ENCODE measurements around the gene ICAM4. TPM values are rescaled to one million over a fixed set of nuclear protein-coding genes. Genes with fewer than 3 reads are reported as not detected.
A peak's percentile ranks its signal among the peaks of the same experiment; 100 is the strongest.

ICAM4 gene
- total RNA-seq, 2 experiments from 2014 or later, result 0.52 to 0.70 TPM

- ChIA-PET POLR2A (interaction anchor here (1.3 to 5.0 kb wide), 4 partner anchors 22 to 97 kb away, joined by 3 to 39 read pairs (median 6); partner anchors contain the start of genes ICAM1 and RAVER1), CTCF (interaction anchor here (0.8 to 2.4 kb wide), 4 partner anchors 22 to 99 kb away, joined by 3 to 9 read pairs (median 4); partner anchors contain the start of gene ICAM1)
- no peaks in the 10 kb centered on the region for H3K36me3 Mint-ChIP-seq (ENCODE audit: low read depth)
- peak overlapping the region; percentile 40 for H3K27ac Mint-ChIP-seq
- Histone ChIP-seq H3K27ac (ENCODE audit: low read depth in 1 of 2, low read length in 2 of 2) (no peak overlapping the region), H3K4me3 (ENCODE audit: low read length) (peak overlapping the region; percentile 48), H3K27me3 (ENCODE audit: control insufficient read depth in 1 of 2, insufficient read depth in 2 of 2, low read length in 2 of 2) (peaks cover 82 to 85% of the 10 kb centered on the region in 2 experiments), H3K36me3 (ENCODE audit: insufficient read depth, low read length) (no peaks in the 10 kb centered on the region), H3K9me3 (ENCODE audit: control insufficient read depth in 1 of 2, insufficient read depth in 1 of 2, low read length in 2 of 2) (peaks cover 0 to 66% of the 10 kb centered on the region in 2 experiments), H3K4me1 (ENCODE audit: insufficient read depth, low read length) (peaks cover 88% of the 10 kb centered on the region)
- no peaks in the 10 kb centered on the region for H3K9me3 Mint-ChIP-seq
- no peak for TF ChIP-seq CTCF (IDR thresholded peaks at IDR 0.05)
- ATAC-seq (ENCODE audit: poor library complexity) (peak; percentile 45), DNase-seq (peak in 12 of 14 experiments; percentile 38 to 79 (median 58))
- peaks cover 62% of the 10 kb centered on the region for H3K4me1 Mint-ChIP-seq (ENCODE audit: low read depth)
- peak overlapping the region; percentile 82 for H3K4me3 Mint-ChIP-seq
- H3K27me3 Mint-ChIP-seq, result peaks cover 88% of the 10 kb centered on the region
- intact Hi-C loops (cut with DNase I, micrococcal nuclease), result no loop called here
Measured at GRCh38 chr19:10292206-10292788, 5.5 kb downstream of the ICAM4 start.

- no peak for TF ChIP-seq CTCF (IDR thresholded peaks at IDR 0.05)
- POLR2A ChIA-PET, result interaction anchor here (5.0 kb wide), 1 partner anchor 22 kb away, joined by 39 read pairs; the partner anchor contains the start of gene ICAM1
- peak in 2 of 14 experiments; percentile 43 to 57 for DNase-seq
- peaks cover 81% of the 10 kb centered on the region for H3K4me1 ChIP-seq (ENCODE audit: insufficient read depth, low read length)
- H3K36me3 ChIP-seq (ENCODE audit: insufficient read depth, low read length), result no peaks in the 10 kb centered on the region
- no peak for ATAC-seq (ENCODE audit: poor library complexity)
- Mint-ChIP-seq H3K27ac (no peak overlapping the region), H3K9me3 (no peaks in the 10 kb centered on the region), H3K27me3 (peaks cover 80% of the 10 kb centered on the region), H3K4me1 (ENCODE audit: low read depth) (peaks cover 55% of the 10 kb centered on the region), H3K4me3 (peak overlapping the region; percentile 69), H3K36me3 (ENCODE audit: low read depth) (no peaks in the 10 kb centered on the region)
- peak overlapping the region; percentile 48 for H3K4me3 ChIP-seq (ENCODE audit: low read length)
- CTCF ChIA-PET, result interaction anchor here (1.0 to 2.4 kb wide), 2 partner anchors 23 to 98 kb away, joined by 4 to 9 read pairs; partner anchors contain the start of gene ICAM1
- intact Hi-C loops (cut with DNase I, micrococcal nuclease), result no loop called here
- peaks cover 0 to 59% of the 10 kb centered on the region in 2 experiments for H3K9me3 ChIP-seq (ENCODE audit: control insufficient read depth in 1 of 2, insufficient read depth in 1 of 2, low read length in 2 of 2)
- H3K27ac ChIP-seq (ENCODE audit: low read depth in 1 of 2, low read length in 2 of 2), result no peak overlapping the region
- peaks cover 74 to 77% of the 10 kb centered on the region in 2 experiments for H3K27me3 ChIP-seq (ENCODE audit: control insufficient read depth in 1 of 2, insufficient read depth in 2 of 2, low read length in 2 of 2)
Measured at GRCh38 chr19:10292789-10293636, 6.3 kb downstream of the ICAM4 start.

GRCh38 chr19:10293637-10294367 lies 7.0 kb downstream of the ICAM4 start:
- Histone ChIP-seq H3K4me3 (ENCODE audit: low read length) (no peak overlapping the region), H3K27ac (ENCODE audit: low read depth in 1 of 2, low read length in 2 of 2) (no peak overlapping the region), H3K9me3 (ENCODE audit: control insufficient read depth in 1 of 2, insufficient read depth in 1 of 2, low read length in 2 of 2) (peaks cover 0 to 53% of the 10 kb centered on the region in 2 experiments), H3K4me1 (ENCODE audit: insufficient read depth, low read length) (peaks cover 73% of the 10 kb centered on the region), H3K27me3 (ENCODE audit: control insufficient read depth in 1 of 2, insufficient read depth in 2 of 2, low read length in 2 of 2) (peaks cover 67 to 70% of the 10 kb centered on the region in 2 experiments), H3K36me3 (ENCODE audit: insufficient read depth, low read length) (no peaks in the 10 kb centered on the region)
- DNase-seq (peak in 1 of 14 experiments; percentile 19), ATAC-seq (ENCODE audit: poor library complexity) (no peak)
- no peak for TF ChIP-seq CTCF (IDR thresholded peaks at IDR 0.05)
- ChIA-PET POLR2A (no interaction called here), CTCF (no interaction called here)
- intact Hi-C loops (cut with DNase I, micrococcal nuclease), result no loop called here
- Mint-ChIP-seq H3K27me3 (peaks cover 73% of the 10 kb centered on the region), H3K4me1 (ENCODE audit: low read depth) (peaks cover 49% of the 10 kb centered on the region), H3K4me3 (peak overlapping the region; percentile 69), H3K27ac (no peak overlapping the region), H3K9me3 (no peaks in the 10 kb centered on the region), H3K36me3 (ENCODE audit: low read depth) (no peaks in the 10 kb centered on the region)

All from CD4-positive, alpha-beta T cell (primary cell).